PC-9 (cell line): ENCODE results near the gene KRTAP20-2.

Experiments used
- CTCF ChIP-seq: fragments of 200-600 bp; sonication (generic); conservative IDR thresholded peaks from 2 replicates; pipeline ENCODE4 v1.6.1; 2017; ENCODE audit warnings: mixed run types, antibody characterized with exemption, mild to moderate bottlenecking, moderate library complexity
- EZH2 ChIP-seq: fragments of 200-600 bp; sonication (generic); IDR thresholded peaks from 2 replicates; pipeline ENCODE4 v1.8.0; 2017; ENCODE audit warnings: antibody characterized with exemption, low read depth

DNA sequence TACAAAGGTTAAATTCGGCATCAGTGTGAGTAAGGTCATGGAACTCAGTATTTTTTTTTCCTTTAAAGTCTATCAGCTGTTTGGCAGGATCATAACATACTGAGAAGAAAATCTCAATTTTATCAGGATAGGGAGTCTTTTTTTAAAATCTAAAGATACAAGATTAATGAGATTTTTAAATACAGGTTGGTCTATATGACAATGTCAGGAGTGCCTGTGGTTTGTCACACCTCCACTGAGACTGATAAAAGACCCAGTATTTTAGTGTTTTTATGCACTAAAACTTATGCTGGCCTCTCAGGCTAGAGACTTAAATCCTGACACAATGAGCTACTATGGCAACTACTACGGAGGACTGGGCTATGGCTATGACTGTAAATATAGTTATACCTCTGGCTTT is 7.6 kb downstream of the KRTAP20-2 start, which contains the start of gene KRTAP20-3:
- TF ChIP-seq CTCF: no peak
- TF ChIP-seq EZH2: no peak
